KMS-11 (cell line): ENCODE measurements around the gene RBM14.

Experiments
- H2AFZ ChIP-seq: fragments of 200-600 bp; sonication (generic); 2 replicates; pipeline ENCODE4 v1.6.1; 2016; ENCODE audit warnings: antibody characterized with exemption, mixed run types, low read depth
- H3K27ac ChIP-seq: fragments of 200-600 bp; sonication (generic); 2 replicates; pipeline ENCODE4 v1.6.1; 2016; ENCODE audit warnings: mild to moderate bottlenecking, mixed run types
- H3K27me3 ChIP-seq: fragments of 200-600 bp; sonication (generic); 2 replicates; pipeline ENCODE4 v1.6.1; 2017; ENCODE audit warnings: mild to moderate bottlenecking, low read depth, mixed run types, moderate library complexity; ENCODE audit not compliant: insufficient read depth
- H3K36me3 ChIP-seq: fragments of 200-600 bp; sonication (generic); 2 replicates; pipeline ENCODE4 v1.6.1; 2017; ENCODE audit warnings: mild to moderate bottlenecking, mixed run types; ENCODE audit not compliant: insufficient read depth
- H3K4me1 ChIP-seq: fragments of 200-600 bp; sonication (generic); 2 replicates; pipeline ENCODE4 v1.6.1; 2016; ENCODE audit warnings: mild to moderate bottlenecking, low read depth, mixed run types; ENCODE audit not compliant: poor library complexity, severe bottlenecking
- H3K4me2 ChIP-seq: fragments of 200-600 bp; sonication (generic); 2 replicates; pipeline ENCODE4 v1.7.0; 2016; ENCODE audit warnings: mild to moderate bottlenecking, mixed run types
- H3K4me3 ChIP-seq: fragments of 200-600 bp; sonication (generic); IDR thresholded peaks from 2 replicates; pipeline ENCODE4 v1.6.1; 2017; ENCODE audit warnings: low read depth, low read length, mixed read lengths; ENCODE audit not compliant: insufficient read depth
- H3K79me2 ChIP-seq: fragments of 200-600 bp; sonication (generic); 2 replicates; pipeline ENCODE4 v1.6.1; 2016; ENCODE audit warnings: low read depth, mixed run types; ENCODE audit not compliant: insufficient read depth
- H3K9ac ChIP-seq: fragments of 200-600 bp; sonication (generic); 2 replicates; pipeline ENCODE4 v1.6.1; 2016; ENCODE audit warnings: mild to moderate bottlenecking, mixed run types
- H4K20me1 ChIP-seq: fragments of 200-600 bp; sonication (generic); 2 replicates; pipeline ENCODE4 v1.6.1; 2016; ENCODE audit warnings: mild to moderate bottlenecking, mixed run types; ENCODE audit not compliant: insufficient read depth
- TF ChIP-seq, protein P1 (sequence below): fragments of 200-600 bp; sonication (generic); conservative IDR thresholded peaks from 2 replicates; pipeline ENCODE4 v1.6.1; 2017; ENCODE audit warnings: low read depth, mild to moderate bottlenecking, antibody characterized with exemption, low read length, moderate library complexity, mixed read lengths

RBM14 gene

GRCh38 chr11:66626382-66626781 lies 10.0 kb downstream of the RBM14 start:
- Histone ChIP-seq H2AFZ (no peak overlapping the region), H3K9ac (no peak overlapping the region), H3K4me2 (no peak overlapping the region), H4K20me1 (peaks cover 58% of the 10 kb centered on the region), H3K79me2 (peaks cover 100% of the 10 kb centered on the region), H3K27ac (no peak overlapping the region), H3K4me1 (peaks cover 3% of the 10 kb centered on the region), H3K36me3 (peaks cover 27% of the 10 kb centered on the region; the same call in 1 of the 2 replicates), H3K27me3 (no peaks in the 10 kb centered on the region), H3K4me3 (no peak overlapping the region)
- TF ChIP-seq, protein P1, sequence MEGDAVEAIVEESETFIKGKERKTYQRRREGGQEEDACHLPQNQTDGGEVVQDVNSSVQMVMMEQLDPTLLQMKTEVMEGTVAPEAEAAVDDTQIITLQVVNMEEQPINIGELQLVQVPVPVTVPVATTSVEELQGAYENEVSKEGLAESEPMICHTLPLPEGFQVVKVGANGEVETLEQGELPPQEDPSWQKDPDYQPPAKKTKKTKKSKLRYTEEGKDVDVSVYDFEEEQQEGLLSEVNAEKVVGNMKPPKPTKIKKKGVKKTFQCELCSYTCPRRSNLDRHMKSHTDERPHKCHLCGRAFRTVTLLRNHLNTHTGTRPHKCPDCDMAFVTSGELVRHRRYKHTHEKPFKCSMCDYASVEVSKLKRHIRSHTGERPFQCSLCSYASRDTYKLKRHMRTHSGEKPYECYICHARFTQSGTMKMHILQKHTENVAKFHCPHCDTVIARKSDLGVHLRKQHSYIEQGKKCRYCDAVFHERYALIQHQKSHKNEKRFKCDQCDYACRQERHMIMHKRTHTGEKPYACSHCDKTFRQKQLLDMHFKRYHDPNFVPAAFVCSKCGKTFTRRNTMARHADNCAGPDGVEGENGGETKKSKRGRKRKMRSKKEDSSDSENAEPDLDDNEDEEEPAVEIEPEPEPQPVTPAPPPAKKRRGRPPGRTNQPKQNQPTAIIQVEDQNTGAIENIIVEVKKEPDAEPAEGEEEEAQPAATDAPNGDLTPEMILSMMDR = no peak

- no peak overlapping the region for H2AFZ ChIP-seq
- TF ChIP-seq, protein P1 = no peak
- H3K9ac ChIP-seq = no peak overlapping the region
- H3K4me1 ChIP-seq = no peaks in the 10 kb centered on the region
- H4K20me1 ChIP-seq = peaks cover 53% of the 10 kb centered on the region
- H3K27me3 ChIP-seq = no peaks in the 10 kb centered on the region
- no peak overlapping the region for H3K4me2 ChIP-seq
- no peak overlapping the region for H3K4me3 ChIP-seq
- H3K27ac ChIP-seq = no peak overlapping the region
- H3K79me2 ChIP-seq = peaks cover 100% of the 10 kb centered on the region
- H3K36me3 ChIP-seq = peaks cover 27% of the 10 kb centered on the region; the same call in 1 of the 2 replicates
These were observed 10.5 kb downstream of the RBM14 start for GRCh38 chr11:66626926-66627325.

DNA sequence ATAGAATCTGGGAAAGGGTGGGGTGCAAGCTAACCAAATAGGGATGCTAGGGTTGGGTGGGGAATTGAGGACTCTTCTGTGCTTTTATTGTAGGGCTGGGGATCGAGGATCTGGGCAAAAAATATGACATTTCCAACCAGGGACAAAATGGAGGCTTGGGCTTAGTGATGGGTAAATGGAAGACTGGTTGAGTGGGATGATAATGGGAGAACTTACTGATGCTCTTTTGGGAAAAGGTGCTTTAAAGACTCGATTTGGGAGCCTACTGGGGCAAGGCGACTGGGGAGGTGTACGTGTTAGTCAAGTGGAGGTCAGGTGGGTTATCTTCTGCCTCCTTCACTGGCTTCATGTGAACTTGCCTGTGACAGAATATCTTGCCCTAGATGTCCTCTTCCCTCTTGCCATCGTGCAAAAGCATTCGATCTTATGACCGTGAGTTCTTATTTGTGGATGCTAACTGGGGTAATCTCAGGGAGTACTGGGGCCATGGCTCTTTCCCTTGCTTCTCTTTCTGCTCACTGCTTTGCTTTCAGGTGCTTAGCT lies 11.7 kb downstream of the RBM14 start:
- Histone ChIP-seq H4K20me1 (peaks cover 41% of the 10 kb centered on the region), H3K9ac (no peak overlapping the region), H3K79me2 (peaks cover 100% of the 10 kb centered on the region)

GRCh38 chr11:66629356-66629755 lies 12.9 kb downstream of the RBM14 start:
- H3K27ac ChIP-seq = no peak overlapping the region
- H2AFZ ChIP-seq = no peak overlapping the region
- H3K36me3 ChIP-seq = peaks cover 19% of the 10 kb centered on the region; the same call in 1 of the 2 replicates
- H3K79me2 ChIP-seq = peaks cover 99% of the 10 kb centered on the region
- H4K20me1 ChIP-seq = peaks cover 29% of the 10 kb centered on the region
- H3K9ac ChIP-seq = no peak overlapping the region
- no peak overlapping the region for H3K4me2 ChIP-seq
- H3K4me3 ChIP-seq = no peak overlapping the region
- H3K4me1 ChIP-seq = peaks cover 10% of the 10 kb centered on the region
- no peaks in the 10 kb centered on the region for H3K27me3 ChIP-seq
- TF ChIP-seq, protein P1 = no peak

More for the DNA sequence above, 11.7 kb downstream of the RBM14 start:
- H3K27me3 ChIP-seq = no peaks in the 10 kb centered on the region
- H2AFZ ChIP-seq = no peak overlapping the region
- peaks cover 10% of the 10 kb centered on the region for H3K4me1 ChIP-seq
- no peak overlapping the region for H3K4me3 ChIP-seq
- no peak overlapping the region for H3K27ac ChIP-seq
- H3K4me2 ChIP-seq = no peak overlapping the region
- TF ChIP-seq, protein P1 = no peak
- H3K36me3 ChIP-seq = peaks cover 27% of the 10 kb centered on the region; the same call in 1 of the 2 replicates
